Activated CD4-positive, alpha-beta T cell treated with anti-CD3 and anti-CD28 coated beads for 36 hours (primary cell): ENCODE measurements around the gene UBE2QL1. TPM values are rescaled to one million over a fixed set of nuclear protein-coding genes. Genes with fewer than 3 reads are reported as not detected.
A peak's percentile ranks its signal among the peaks of the same experiment; 100 is the strongest.

Experiments used
- ATAC-seq: fragments of 200-7000 bp; cut with Tn5 transposase; one replicate; pipeline ENCODE4 v1.10.0; 2021; ENCODE audit warnings: mild to moderate bottlenecking, moderate library complexity
- CTCF ChIA-PET: fragments of 350-600 bp; sonication (Branson Sonifier 250); formaldehyde crosslinking; loops from one replicate; lab custom pipeline; 2021; ENCODE audit warnings: antibody characterized with exemption; lab: Charles Lee
- POLR2A ChIA-PET: fragments of 350-600 bp; sonication (Branson Sonifier 250); formaldehyde crosslinking; loops from one replicate; lab custom pipeline; 2021; ENCODE audit warnings: antibody characterized with exemption, inconsistent platforms; lab: Charles Lee
- DNase-seq: peaks from one replicate; pipeline ENCODE4 v3.0.0-alpha.2; 2020
- H3K27ac Mint-ChIP-seq: one replicate; pipeline ENCODE4 v1.8.0; 2021; ENCODE audit warnings: mixed read lengths
- H3K27me3 Mint-ChIP-seq: one replicate; pipeline ENCODE4 v1.8.0; 2021; ENCODE audit warnings: mixed read lengths
- H3K36me3 Mint-ChIP-seq: one replicate; pipeline ENCODE4 v1.8.0; 2021; ENCODE audit warnings: low read depth, mixed read lengths
- H3K4me1 Mint-ChIP-seq: one replicate; pipeline ENCODE4 v1.8.0; 2021; ENCODE audit warnings: mixed read lengths
- H3K4me3 Mint-ChIP-seq: one replicate; pipeline ENCODE4 v1.8.0; 2021; ENCODE audit warnings: mild to moderate bottlenecking, moderate library complexity, mixed read lengths
- H3K9me3 Mint-ChIP-seq: one replicate; pipeline ENCODE4 v1.8.0; 2021; ENCODE audit warnings: low read depth, mixed read lengths
- intact Hi-C, 2 experiments: fragments of 100-400 bp; cut with DNase I in 1 of 2; cut with micrococcal nuclease in 1 of 2; formaldehyde crosslinking; loops; one replicate each; pipeline versions ENCODE4 v1.14.2 to v1.15.1; 2022 to 2024; cut with DNase I, micrococcal nuclease
- total RNA-seq, 2 experiments: library from RNA; stranded (reverse); gene quantifications; one replicate each; pipeline ENCODE4 v1.2.3, GENCODE V29; 2021

Gene UBE2QL1
- total RNA-seq, 2 experiments from 2014 or later, result not detected

DNA sequence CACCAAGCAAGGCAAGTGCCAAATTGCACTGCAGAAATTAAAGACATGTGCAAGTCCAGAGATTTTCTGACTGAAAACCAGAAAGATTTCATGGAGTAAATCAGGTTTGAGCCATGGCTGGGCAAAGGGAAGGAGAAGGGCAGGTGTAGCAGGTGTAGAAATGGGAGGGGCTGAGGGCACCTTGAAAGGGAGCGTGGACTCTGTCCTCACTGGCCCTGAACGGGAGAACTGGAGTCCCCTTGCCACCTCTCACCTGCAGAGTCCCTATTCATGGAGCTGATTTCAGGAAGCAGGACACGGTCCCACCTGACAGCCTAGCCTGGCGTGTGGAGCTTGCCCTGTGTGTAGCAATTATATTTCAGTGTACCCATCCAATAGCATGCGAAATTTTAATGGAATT lies 46.3 kb downstream of the UBE2QL1 start:
- no peak overlapping the region for H3K4me3 Mint-ChIP-seq
- CTCF ChIA-PET, result no interaction called here
- H3K9me3 Mint-ChIP-seq, result no peaks in the 10 kb centered on the region
- POLR2A ChIA-PET, result no interaction called here
- peaks cover 21% of the 10 kb centered on the region for H3K4me1 Mint-ChIP-seq
- H3K36me3 Mint-ChIP-seq, result no peaks in the 10 kb centered on the region
- H3K27ac Mint-ChIP-seq, result no peak overlapping the region
- DNase-seq (no peak), ATAC-seq (no peak)
- peaks cover 11% of the 10 kb centered on the region for H3K27me3 Mint-ChIP-seq
- intact Hi-C loops, result no loop called here

DNA sequence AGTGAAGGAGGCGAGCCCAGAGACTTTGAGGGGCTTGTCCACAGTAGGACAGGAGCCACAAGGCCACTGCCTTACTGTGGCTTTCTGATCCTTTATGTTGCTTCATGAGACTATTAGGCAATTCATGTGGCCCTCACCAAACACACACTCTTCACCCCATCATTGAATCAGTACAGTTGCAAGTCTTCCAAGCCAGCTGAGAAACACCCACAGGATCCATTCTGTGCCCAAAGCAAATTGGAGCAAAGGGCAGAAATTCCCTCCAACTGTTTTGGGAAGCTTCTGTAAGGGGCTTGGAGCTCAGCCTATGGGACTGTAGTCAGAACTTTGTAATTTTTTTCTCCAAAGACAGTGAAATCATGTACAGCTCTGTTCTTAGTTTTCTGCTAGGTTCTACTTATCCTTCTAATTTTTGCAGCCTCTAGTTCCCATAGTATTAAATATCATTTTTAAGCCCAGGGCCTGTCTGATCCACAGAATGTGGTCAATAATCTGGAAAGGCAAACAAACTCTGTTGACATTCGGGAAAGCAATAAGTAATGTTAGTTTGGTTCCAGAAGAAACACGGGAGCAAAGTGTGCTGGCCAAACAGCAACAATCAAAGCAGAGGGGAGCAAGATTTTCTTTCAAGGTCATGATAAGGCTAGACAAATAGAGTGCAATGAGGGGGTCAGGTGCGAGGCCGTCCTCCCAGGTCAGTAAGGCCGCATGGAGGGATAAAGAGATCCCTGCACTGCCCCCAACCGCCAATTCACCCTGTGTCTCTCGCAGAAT lies 47.0 kb downstream of the UBE2QL1 start:
- H3K4me3 Mint-ChIP-seq, result no peak overlapping the region
- DNase-seq (no peak), ATAC-seq (no peak)
- H3K36me3 Mint-ChIP-seq, result no peaks in the 10 kb centered on the region
- ChIA-PET CTCF (interaction anchor here (0.6 kb wide), 1 partner anchor 32 kb away, joined by 5 read pairs; no protein-coding TSS in a partner anchor), POLR2A (no interaction called here)
- H3K27ac Mint-ChIP-seq, result no peak overlapping the region
- H3K27me3 Mint-ChIP-seq, result peaks cover 11% of the 10 kb centered on the region
- no peaks in the 10 kb centered on the region for H3K9me3 Mint-ChIP-seq
- intact Hi-C loops, result loop anchor here in 1 of 2 experiments (2.0 kb wide), 2 partner anchors 117 to 333 kb away; partner anchors contain the start of gene MED10
- H3K4me1 Mint-ChIP-seq, result peaks cover 21% of the 10 kb centered on the region

DNA sequence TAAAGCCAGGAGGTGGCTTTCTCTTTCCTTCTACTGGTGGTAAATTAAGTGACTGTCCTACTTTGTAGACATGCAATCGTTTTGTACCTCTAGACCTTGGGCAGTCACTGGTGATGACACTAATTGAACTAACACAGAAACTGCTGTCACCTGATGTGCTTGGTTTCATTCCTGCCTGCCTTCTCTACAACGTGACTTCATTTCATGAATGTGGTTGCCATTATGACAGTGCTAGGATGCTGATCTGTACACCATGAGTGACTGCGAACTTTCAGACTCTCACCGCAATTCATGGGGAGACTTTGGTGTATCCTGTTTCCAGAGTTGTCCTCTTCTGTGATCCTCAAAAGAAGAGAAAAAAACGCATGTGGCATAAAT lies 47.5 kb downstream of the UBE2QL1 start:
- intact Hi-C loops, result loop anchor here in 1 of 2 experiments (2.0 kb wide), 2 partner anchors 117 to 333 kb away; partner anchors contain the start of gene MED10
- Mint-ChIP-seq H3K27me3 (peaks cover 12% of the 10 kb centered on the region), H3K4me1 (peaks cover 21% of the 10 kb centered on the region), H3K9me3 (no peaks in the 10 kb centered on the region), H3K36me3 (no peaks in the 10 kb centered on the region), H3K4me3 (no peak overlapping the region), H3K27ac (no peak overlapping the region)
- ChIA-PET CTCF (interaction anchor here (0.6 kb wide), 1 partner anchor 31 kb away, joined by 5 read pairs; no protein-coding TSS in a partner anchor), POLR2A (no interaction called here)
- ATAC-seq, result peak; percentile 90
- peak; percentile 51 for DNase-seq

DNA sequence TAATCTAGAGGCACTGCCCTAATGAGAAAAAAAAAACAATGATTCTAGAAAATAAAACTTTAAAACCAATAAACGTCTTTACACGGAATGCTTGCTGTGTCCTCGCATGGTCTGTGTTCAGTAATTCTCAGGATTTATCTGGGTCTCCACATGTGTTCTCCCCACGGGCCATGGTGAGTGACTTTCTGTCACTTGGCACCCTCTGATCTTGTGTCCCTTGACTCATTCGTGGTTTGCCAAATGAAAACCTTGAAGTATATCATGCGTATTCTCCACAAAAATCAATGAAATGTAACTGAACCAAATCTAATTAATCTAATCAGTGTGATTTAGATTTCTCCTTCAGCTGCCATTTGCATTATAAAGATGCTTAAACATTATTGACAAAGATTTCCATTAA lies 48.0 kb downstream of the UBE2QL1 start:
- Mint-ChIP-seq H3K36me3 (no peaks in the 10 kb centered on the region), H3K9me3 (no peaks in the 10 kb centered on the region), H3K27me3 (peaks cover 10% of the 10 kb centered on the region), H3K4me3 (no peak overlapping the region), H3K4me1 (peaks cover 21% of the 10 kb centered on the region), H3K27ac (no peak overlapping the region)
- ATAC-seq (peak; percentile 39), DNase-seq (no peak)
- ChIA-PET CTCF (no interaction called here), POLR2A (no interaction called here)
- intact Hi-C loops, result loop anchor here in 1 of 2 experiments (2.0 kb wide), 2 partner anchors 118 to 332 kb away; partner anchors contain the start of gene MED10

DNA sequence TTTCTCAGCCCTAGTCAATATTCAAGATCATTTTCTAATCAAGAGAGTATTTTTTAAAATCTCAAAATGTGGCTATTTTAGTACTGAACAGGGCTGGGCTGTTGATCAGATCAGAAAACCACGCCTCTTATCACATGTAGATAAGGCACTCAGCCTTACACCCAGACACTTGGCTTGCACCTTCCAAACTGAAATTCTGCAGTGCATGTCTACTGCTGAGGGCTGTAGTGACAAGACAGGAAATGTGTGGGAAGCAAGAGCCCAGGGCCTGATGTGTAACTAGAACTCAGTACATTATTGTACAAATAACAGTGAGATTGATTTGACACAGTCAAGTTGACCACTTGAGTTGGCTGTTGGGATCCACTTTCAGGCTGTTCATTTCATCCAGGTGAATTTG lies 48.6 kb downstream of the UBE2QL1 start:
- intact Hi-C loops, result loop anchor here in 1 of 2 experiments (2.0 kb wide), 2 partner anchors 118 to 332 kb away; partner anchors contain the start of gene MED10
- no peaks in the 10 kb centered on the region for H3K36me3 Mint-ChIP-seq
- ChIA-PET POLR2A (no interaction called here), CTCF (no interaction called here)
- peaks cover 21% of the 10 kb centered on the region for H3K4me1 Mint-ChIP-seq
- H3K9me3 Mint-ChIP-seq, result no peaks in the 10 kb centered on the region
- DNase-seq (no peak), ATAC-seq (peak; percentile 27)
- H3K27me3 Mint-ChIP-seq, result peaks cover 8% of the 10 kb centered on the region
- H3K4me3 Mint-ChIP-seq, result no peak overlapping the region
- H3K27ac Mint-ChIP-seq, result no peak overlapping the region

DNA sequence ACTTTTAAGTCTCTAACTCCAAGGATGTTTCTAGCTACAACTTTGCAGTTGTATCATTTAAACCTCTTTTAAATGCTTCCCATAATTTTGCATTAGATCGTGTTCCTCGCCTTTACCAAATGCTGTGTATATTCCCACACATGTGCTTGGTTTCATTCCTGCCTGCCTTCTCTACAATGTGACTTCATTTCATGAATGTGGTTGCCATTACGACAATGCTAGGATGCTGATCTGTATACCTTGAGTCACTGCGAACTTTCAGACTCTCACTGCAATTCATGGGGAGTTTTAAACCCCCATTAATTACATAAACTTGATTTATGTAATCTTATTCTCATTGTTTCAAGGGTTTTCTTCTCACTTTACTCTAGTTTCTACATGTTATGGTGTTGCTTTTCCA lies 50.3 kb downstream of the UBE2QL1 start:
- ChIA-PET CTCF (no interaction called here), POLR2A (no interaction called here)
- intact Hi-C loops, result no loop called here
- H3K9me3 Mint-ChIP-seq, result peaks cover 2% of the 10 kb centered on the region
- ATAC-seq (no peak), DNase-seq (no peak)
- H3K27ac Mint-ChIP-seq, result no peak overlapping the region
- no peak overlapping the region for H3K4me3 Mint-ChIP-seq
- peaks cover 6% of the 10 kb centered on the region for H3K27me3 Mint-ChIP-seq
- H3K4me1 Mint-ChIP-seq, result peaks cover 21% of the 10 kb centered on the region
- no peaks in the 10 kb centered on the region for H3K36me3 Mint-ChIP-seq

DNA sequence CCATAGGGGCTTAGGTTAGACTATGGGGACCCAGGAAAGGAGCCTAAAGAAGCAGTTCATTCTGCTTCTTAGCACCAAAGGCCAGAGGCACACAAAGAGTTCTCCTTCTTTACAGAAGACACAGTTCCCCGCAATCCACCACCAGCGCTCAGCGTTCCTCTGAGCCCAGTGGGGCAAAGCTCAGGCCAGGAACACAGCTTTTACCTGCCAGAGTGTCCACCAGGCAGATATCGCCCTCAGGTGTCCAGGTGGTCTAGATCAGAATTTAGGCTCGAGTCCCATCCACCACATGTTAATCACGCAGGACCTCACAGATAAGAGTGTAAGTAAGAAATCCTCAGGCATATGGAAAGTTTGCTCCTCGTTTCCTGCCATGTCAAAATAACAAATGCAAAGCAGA lies 53.0 kb downstream of the UBE2QL1 start:
- no peaks in the 10 kb centered on the region for H3K36me3 Mint-ChIP-seq
- H3K4me3 Mint-ChIP-seq, result no peak overlapping the region
- peaks cover 14% of the 10 kb centered on the region for H3K27me3 Mint-ChIP-seq
- DNase-seq (no peak), ATAC-seq (no peak)
- ChIA-PET POLR2A (no interaction called here), CTCF (no interaction called here)
- H3K27ac Mint-ChIP-seq, result no peak overlapping the region
- H3K4me1 Mint-ChIP-seq, result peaks cover 11% of the 10 kb centered on the region
- intact Hi-C loops, result no loop called here
- peaks cover 2% of the 10 kb centered on the region for H3K9me3 Mint-ChIP-seq

DNA sequence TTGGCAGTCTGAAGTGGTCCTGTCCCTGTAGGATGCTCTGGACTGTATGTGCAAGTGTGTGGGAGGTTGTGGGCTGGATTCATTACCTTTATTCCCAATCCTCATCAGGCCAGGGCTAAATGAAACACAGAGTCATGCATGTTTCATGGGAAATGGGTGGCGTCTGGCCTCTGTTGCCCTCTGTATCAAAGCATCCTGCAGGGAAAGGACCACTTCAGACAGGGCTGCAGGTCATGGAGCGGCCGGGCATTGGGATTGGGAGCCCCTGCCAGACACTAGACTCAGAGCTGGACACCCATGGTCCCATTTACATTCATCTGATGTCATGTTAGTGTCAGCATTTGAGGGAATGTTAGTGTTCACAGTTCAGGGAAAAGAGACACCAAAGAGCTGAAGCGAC lies 53.8 kb downstream of the UBE2QL1 start:
- Mint-ChIP-seq H3K4me3 (no peak overlapping the region), H3K4me1 (peaks cover 5% of the 10 kb centered on the region), H3K27me3 (peaks cover 15% of the 10 kb centered on the region), H3K9me3 (peaks cover 2% of the 10 kb centered on the region), H3K27ac (no peak overlapping the region), H3K36me3 (no peaks in the 10 kb centered on the region)
- DNase-seq (no peak), ATAC-seq (no peak)
- ChIA-PET POLR2A (interaction anchor here (0.6 kb wide), 1 partner anchor 126 kb away, joined by 3 read pairs; no protein-coding TSS in a partner anchor), CTCF (no interaction called here)
- intact Hi-C loops, result no loop called here

DNA sequence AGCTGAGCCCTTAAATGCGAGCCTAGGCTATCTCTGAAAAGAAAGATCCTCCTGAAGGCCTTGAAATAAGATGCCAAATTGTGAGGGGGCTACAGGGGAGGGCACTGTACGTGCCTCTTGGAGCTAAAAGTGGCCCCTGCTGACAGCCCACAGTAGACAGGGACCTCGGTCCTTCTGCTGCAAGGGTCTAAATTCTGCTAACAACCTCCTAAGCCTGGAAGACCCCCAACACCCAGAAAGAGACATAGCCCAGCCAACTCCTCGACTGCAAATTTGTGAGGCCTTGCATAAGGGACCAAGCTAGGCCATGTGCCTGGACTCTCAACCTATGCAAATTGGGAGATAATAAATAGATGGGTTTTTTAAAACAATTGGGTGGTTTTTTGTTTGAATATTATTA lies 54.7 kb downstream of the UBE2QL1 start:
- no peak for DNase-seq
- Mint-ChIP-seq H3K4me3 (no peak overlapping the region), H3K9me3 (peaks cover 2% of the 10 kb centered on the region), H3K27ac (no peak overlapping the region), H3K4me1 (peaks cover 2% of the 10 kb centered on the region), H3K27me3 (peaks cover 15% of the 10 kb centered on the region), H3K36me3 (no peaks in the 10 kb centered on the region)
- CTCF ChIA-PET, result interaction anchor here (0.6 kb wide), 1 partner anchor 1242 kb away, joined by 3 read pairs; no protein-coding TSS in a partner anchor
- no peak for ATAC-seq
- POLR2A ChIA-PET, result no interaction called here
- intact Hi-C loops, result no loop called here

DNA sequence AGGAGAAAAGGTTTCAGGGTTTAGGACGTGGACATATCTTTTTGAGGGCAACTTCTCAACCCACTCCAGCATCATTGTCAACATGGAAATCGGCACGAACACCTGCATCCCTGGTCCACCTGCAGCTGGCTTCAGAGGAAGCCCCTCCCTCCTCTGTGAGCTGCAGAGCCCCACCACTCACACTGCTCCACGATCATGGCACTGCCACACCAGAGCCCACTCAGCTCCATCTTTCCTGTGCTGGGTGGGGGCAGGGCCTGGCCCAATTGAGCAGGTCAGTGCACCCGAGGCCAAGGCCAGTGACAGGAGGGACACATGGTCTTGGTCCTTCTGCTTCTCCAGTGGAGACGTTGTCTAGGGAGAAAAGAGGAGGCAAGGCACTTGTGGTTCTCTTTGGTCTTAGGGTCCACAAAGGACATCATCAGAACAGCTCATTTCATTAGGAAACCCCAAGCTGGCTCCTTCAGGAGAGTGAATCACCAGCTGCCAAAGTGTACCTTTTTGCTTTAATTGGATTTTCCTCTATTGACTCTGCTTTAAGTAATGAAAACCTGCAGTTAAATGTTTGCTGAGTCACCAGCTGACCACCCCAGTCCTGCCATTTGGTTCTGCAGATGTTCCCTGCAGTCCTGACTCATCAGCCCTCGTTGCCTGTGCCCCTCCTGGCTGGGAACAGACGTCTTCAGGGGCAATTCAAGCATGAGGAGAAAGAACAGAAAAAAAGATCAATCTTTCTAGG lies 56.2 kb downstream of the UBE2QL1 start:
- POLR2A ChIA-PET, result no interaction called here
- H3K27ac Mint-ChIP-seq, result no peak overlapping the region

DNA sequence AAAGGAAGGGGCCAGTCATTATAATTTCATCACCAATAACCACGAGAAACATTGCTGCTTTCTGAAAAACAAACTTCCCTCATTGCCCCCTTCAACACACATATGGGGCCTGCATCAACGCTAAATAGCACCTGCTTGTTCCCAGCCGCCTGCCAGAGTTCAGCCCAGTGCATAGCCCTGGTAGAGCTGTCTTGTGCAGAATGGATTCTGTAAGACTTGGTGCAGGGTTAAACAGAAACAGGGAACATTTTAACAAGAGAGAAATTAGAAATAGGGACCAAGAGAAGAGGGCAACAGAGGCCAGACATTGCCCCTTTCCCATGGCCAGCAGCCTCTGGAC lies 56.7 kb downstream of the UBE2QL1 start:
- Mint-ChIP-seq H3K36me3 (no peaks in the 10 kb centered on the region), H3K9me3 (peaks cover 2% of the 10 kb centered on the region), H3K4me1 (no peaks in the 10 kb centered on the region), H3K27me3 (peaks cover 15% of the 10 kb centered on the region), H3K27ac (no peak overlapping the region), H3K4me3 (no peak overlapping the region)
- CTCF ChIA-PET, result interaction anchor here (1.0 kb wide), 1 partner anchor 25 kb away, joined by 3 read pairs; no protein-coding TSS in a partner anchor
- intact Hi-C loops, result no loop called here
- ATAC-seq (no peak), DNase-seq (no peak)
- POLR2A ChIA-PET, result no interaction called here

More for the DNA sequence above, 56.2 kb downstream of the UBE2QL1 start:
- H3K27me3 Mint-ChIP-seq, result peaks cover 15% of the 10 kb centered on the region
- H3K4me1 Mint-ChIP-seq, result no peaks in the 10 kb centered on the region
- ATAC-seq, result no peak
- CTCF ChIA-PET, result interaction anchor here (1.0 kb wide), 1 partner anchor 26 kb away, joined by 3 read pairs; no protein-coding TSS in a partner anchor
- DNase-seq, result no peak
- intact Hi-C loops, result no loop called here
- H3K9me3 Mint-ChIP-seq, result peaks cover 2% of the 10 kb centered on the region
- H3K36me3 Mint-ChIP-seq, result no peaks in the 10 kb centered on the region
- H3K4me3 Mint-ChIP-seq, result no peak overlapping the region
